HG03571 (cell line): Measurements from ENCODE around the gene SPDYE6.
A peak's percentile ranks its signal among the peaks of the same experiment; 100 is the strongest.
"Not testable (repeated sequence)": the region's sequence is repeated elsewhere in the genome, so short reads cannot be mapped to it uniquely, and the experiment has no call there.

Source experiments
- ATAC-seq: cut with Tn5 transposase; IDR thresholded peaks from one replicate; pipeline ENCODE4 v1.9.1; 2021; ENCODE audit not compliant: unreplicated experiment

Gene SPDYE6

DNA sequence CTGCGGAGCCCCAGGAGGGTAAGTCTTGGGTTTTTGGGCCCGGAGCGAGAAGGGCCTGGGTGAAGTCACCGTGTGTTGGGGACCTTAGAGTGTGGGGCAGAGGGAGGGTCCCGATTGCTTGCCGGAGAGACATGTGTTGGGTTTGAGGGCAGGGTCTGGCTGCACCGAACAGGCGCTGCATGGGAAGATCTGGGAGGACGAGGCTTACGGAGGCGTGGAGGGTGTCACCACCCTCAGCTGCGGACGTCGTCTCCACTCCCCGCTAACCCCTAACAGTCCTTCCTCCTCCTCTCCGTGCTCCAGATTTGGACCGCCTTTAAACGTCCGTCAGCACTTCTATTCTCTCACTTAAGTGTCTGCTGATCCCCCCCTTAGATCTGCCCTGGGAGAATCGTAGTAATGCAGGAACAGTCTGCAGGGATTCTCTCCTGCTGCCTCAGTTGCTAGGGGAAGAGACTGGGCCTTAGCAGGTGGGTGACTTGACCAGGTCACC lies 8.2 kb upstream of the SPDYE6 start:
- ATAC-seq: not testable (repeated sequence)

DNA sequence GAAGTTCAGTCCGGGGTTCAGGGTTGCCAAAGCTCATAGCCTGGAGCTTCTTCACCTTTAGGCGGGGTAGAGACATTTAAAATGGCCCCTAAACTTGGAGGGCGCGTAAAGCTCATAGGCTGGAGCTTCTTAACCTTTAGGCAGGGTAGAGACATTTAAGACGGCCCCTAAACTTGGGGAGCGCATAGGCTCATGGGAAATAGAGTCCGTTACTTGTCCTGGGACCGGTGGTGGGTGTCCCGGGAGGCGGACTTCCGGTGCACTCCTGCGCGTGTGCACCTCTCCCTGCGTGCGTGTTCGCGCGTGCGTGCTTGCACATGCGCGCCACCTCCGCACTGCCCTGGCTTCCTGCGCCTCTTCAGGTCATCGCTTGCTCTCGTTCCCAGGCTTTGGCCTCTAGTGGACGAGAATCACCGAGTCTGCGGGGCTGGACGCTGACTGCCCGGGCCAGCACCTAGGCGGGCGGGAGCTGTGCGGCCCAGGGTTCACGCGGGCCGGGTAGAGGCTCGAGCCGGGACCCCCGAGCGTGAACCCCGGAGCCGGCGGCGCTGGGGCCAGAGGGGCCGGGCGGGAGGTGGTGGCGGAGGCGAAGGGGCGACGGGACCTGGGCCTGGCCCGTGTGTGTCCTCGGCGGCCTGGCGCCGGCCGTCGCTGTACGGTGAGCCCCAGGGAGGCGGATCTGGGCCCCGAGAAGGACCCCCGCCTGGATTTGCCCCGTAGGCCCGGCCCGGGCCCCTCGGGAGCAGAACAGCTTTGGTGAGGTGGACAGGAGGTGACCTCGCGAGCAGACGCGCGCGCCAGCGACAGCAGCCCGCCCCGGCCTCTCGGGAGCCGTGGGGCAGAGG lies 7.5 kb upstream of the SPDYE6 start:
- ATAC-seq: peak; percentile 98

- ATAC-seq: not testable (repeated sequence)
These were observed 9.3 kb downstream of the SPDYE6 start for GRCh38 chr7:102346983-102347382.

DNA sequence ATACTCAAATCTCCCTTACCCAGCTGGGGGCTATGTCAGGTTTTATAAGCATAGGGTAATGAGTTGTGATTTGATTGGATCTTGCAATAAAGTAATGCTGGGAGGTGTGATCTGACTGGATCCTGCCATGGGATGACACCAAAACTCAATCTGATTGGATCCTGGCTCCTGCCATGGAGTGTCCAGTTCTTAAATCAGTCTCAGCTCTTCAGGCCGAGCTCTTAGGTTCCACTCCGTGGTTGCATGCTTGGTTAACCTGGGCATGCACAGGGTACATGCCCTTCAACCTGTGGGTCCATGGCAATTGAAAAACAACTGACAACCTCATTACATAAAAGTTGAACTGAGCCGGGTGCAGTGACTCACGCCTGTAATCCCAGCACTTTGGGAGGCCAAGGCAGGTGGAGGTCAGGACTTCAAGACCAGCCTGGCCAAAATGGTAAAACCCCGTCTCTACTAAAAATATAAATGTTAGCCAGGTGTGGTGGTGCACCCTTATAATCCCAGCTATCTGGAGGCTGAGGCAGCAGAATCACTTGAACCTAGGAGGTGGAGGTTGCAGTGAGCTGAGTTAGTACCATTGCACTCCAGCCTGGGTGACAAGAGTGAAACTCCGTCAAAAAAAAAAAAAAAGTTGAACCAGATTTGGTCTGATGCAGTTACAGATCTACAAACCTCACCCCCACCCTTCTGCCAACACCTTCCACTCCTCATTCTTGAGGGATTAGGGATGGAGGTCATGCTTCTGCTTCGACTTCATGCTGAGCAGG lies 15.5 kb downstream of the SPDYE6 start:
- not testable (repeated sequence) for ATAC-seq

DNA sequence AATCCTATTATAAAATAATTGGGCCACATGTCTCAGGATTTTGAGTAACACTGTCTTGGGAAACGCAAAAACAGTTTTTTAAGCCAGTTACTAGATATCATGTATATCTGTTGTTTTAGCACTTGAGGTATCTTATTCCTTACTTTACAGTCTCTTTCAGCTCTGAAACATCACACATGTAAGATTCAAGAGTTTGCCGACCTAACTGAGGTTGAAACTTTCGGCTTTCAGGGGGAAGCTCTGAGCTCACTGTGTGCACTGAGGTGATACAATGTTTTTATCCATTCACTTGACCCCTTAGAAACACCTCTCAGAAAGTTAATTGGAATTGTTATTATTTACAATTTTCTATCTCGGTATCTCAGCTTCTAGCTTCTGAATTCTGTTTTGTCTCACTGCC lies 18.8 kb downstream of the SPDYE6 start:
- ATAC-seq: not testable (repeated sequence)

- ATAC-seq: not testable (repeated sequence)
These were observed 19.2 kb downstream of the SPDYE6 start for GRCh38 chr7:102337002-102337401.

GRCh38 chr7:102335574-102335973 lies 20.7 kb downstream of the SPDYE6 start:
- ATAC-seq: not testable (repeated sequence)

- ATAC-seq: not testable (repeated sequence)
These were observed 25.4 kb downstream of the SPDYE6 start for GRCh38 chr7:102330666-102331460.

GRCh38 chr7:102329366-102329765 lies 26.9 kb downstream of the SPDYE6 start:
- ATAC-seq: not testable (repeated sequence)

- not testable (repeated sequence) for ATAC-seq
These were observed 27.4 kb downstream of the SPDYE6 start for GRCh38 chr7:102328863-102329262.

DNA sequence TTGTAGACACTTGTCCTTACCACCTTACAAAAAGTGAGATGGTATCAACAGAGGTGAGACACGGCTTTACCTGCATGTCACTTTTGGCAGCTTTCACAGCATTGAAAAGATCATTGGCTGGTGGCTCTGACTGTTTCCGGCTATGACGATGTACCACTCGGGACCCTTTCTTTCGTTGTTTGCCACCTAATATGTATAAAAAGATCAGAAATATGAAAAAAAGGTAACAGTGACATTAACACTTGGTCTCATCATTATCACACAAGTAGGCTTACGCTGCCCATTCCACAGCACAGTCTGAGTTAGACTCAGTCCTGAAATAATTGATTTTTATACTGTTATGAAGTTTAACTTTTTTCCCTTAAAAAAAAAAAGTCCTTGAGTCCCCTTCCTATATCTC lies 29.1 kb downstream of the SPDYE6 start:
- ATAC-seq: not testable (repeated sequence)

DNA sequence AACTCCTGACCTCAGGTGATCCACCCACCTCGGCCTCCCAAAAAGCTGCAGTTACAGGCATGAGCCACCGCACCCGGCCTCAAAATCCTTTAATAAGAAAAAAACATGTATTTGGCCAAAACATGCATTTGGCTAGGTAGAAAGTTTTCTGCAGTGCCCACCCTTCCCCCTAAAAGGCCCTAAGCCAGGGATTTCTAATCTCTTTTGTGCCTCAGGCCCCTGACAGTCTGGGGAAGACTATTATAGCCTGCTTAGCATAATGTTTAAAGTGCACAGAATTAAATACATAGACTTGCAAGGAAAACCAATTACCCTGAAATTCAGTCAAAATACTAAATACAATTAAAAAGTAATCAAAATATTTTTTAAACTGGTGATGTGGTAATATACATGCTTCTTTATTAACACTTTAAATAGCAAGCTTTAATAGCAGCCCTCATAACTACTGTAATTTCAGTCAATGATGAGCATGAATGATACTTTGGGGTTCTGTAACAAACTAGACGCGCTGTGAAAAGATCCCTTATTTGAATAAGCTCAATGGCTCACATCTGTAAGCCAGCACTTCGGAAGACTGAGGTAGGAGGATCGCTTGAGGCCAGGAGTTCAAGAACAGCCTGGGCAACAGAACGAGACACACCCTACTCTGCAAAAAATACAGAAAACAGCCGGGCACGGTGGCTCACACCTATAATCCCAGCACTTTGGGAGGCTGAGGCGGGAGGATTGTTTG lies 29.9 kb downstream of the SPDYE6 start:
- no peak for ATAC-seq

DNA sequence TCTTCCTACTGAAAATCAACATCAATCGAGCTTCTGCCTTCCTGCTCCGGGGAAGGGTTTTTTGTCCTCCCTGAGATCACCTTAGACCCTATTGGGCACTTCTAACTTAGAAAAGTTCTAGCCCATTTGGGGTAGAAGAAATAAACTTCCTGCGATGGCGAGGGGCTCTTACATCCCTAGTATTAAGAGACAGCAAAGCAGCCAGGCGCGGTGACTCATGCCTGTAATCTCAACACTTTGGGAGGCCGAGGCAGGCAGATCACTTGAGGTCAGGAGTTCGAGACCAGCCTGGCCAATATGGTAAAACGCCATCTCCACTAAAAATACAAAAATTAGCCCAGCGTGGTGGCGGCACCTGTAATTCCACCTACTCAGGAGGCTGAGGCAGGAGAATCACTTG lies 31.1 kb downstream of the SPDYE6 start:
- not testable (repeated sequence) for ATAC-seq

DNA sequence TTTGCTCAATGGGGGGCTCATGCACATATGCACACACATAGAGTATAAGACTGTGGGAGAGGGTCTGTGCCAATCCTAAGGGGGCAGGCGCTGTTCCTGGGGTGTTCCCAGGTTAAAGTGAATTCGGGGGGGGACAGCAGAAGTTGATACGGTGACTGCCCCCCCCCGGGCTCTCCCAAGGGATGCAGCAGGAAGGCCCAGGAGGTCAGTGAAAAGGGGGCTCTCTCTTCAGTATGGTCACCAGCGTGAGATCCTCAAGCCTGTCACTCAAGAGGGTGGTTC lies 32.4 kb downstream of the SPDYE6 start:
- no peak for ATAC-seq

- ATAC-seq: no peak
These were observed 34.0 kb downstream of the SPDYE6 start for GRCh38 chr7:102322202-102322715.

GRCh38 chr7:102321351-102322201 lies 34.7 kb downstream of the SPDYE6 start:
- no peak for ATAC-seq

- ATAC-seq: no peak
These were observed 35.5 kb downstream of the SPDYE6 start for GRCh38 chr7:102320601-102321350.

DNA sequence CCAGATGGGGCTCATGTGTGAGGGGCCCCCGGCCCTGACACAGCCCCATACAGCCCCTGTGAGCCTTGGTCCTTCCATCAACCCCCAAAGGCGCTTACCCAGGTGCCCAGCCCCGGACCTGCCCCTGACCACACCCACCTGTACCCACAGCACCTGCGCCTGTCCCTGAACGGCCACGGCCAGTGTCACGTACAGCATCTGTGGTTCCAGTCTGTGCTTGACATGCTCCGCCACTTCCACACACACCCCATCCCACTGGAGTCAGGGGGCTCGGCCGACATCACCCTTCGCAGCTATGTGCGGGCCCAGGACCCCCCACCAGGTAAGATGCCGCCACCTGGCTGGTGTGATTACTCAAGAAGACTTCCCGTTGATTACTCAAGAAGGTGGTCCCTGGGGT lies 36.1 kb downstream of the SPDYE6 start:
- no peak for ATAC-seq

DNA sequence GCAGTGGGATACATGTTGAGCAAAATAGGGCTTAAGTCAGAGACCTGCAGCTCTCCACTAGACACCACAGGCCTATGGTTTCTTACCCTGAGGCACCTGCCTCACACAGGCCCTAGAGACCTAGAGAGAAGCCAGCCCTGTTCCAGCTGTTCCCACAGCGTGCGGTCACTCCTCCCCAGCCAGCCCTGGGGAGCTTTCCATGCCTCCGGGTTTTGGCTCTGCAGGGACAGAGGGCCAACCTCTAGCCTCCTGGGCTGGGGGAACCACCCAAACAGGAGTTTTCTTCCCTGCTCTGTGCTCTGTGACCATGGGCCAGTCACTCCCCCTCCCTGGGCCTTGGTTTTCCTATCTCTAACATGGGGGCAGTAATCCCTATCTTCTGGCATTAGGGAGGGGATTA lies 36.6 kb downstream of the SPDYE6 start:
- ATAC-seq: no peak
